IMR-90 (cell line): ENCODE results near the gene RMI2. TPM values are rescaled to one million over a fixed set of nuclear protein-coding genes. Genes with fewer than 3 reads are reported as not detected.

Source experiments
- ATAC-seq: fragments of 200-7000 bp; cut with Tn5 transposase; 2 replicates; pipeline ENCODE4 v1.9.1; 2020; ENCODE audit warnings: low read depth, mild to moderate bottlenecking, moderate library complexity
- BruUV-seq: library from RNA; stranded (reverse); fragments of 400-500 nt; replicated peaks from 2 replicates; lab custom pipeline; 2021; lab: Mats Ljungman, UMichigan
- CTCF ChIA-PET: fragments of 300-600 bp; formaldehyde crosslinking; extraction: SDS; loops from one replicate; lab custom pipeline; 2021; ENCODE audit warnings: antibody characterized with exemption; lab: Yijun Ruan, JAX
- POLR2A ChIA-PET: fragments of 300-600 bp; sonication (Branson Sonifier 250); formaldehyde crosslinking; loops from one replicate; lab custom pipeline; 2022; ENCODE audit warnings: antibody characterized with exemption; ENCODE audit not compliant: unreplicated experiment; lab: Charles Lee
- DNase-seq: peaks from one replicate; pipeline ENCODE4 v3.0.0; 2013
- H2AFZ ChIP-seq: replicated peaks from 2 replicates; pipeline ENCODE3; 2013; ENCODE audit warnings: low read length, mild to moderate bottlenecking; ENCODE audit not compliant: poor library complexity
- H2AK5ac ChIP-seq: 2 replicates; pipeline ENCODE4 v1.6.1; 2013; ENCODE audit warnings: low read depth, low read length, inconsistent platforms
- H2AK9ac ChIP-seq: replicated peaks from 2 replicates; pipeline ENCODE3; 2013; ENCODE audit warnings: mild to moderate bottlenecking, low read depth, low read length, moderate library complexity; ENCODE audit not compliant: poor library complexity
- H2BK120ac ChIP-seq: 2 replicates; pipeline ENCODE4 v1.6.1; 2013; ENCODE audit warnings: low read depth, low read length, inconsistent platforms
- H2BK15ac ChIP-seq: 3 replicates; pipeline ENCODE4 v1.6.1; 2013; ENCODE audit warnings: low read depth, low read length, inconsistent platforms
- H2BK20ac ChIP-seq: 2 replicates; pipeline ENCODE4 v1.6.1; 2013; ENCODE audit warnings: low read depth, mild to moderate bottlenecking, inconsistent platforms, low read length, moderate library complexity
- H2BK5ac ChIP-seq: 2 replicates; pipeline ENCODE4 v1.6.1; 2013; ENCODE audit warnings: mild to moderate bottlenecking, low read depth, low read length, inconsistent platforms; ENCODE audit not compliant: poor library complexity, severe bottlenecking
- H3K14ac ChIP-seq: replicated peaks from 2 replicates; pipeline ENCODE4 v1.6.1; 2013; ENCODE audit warnings: low read depth, low read length, inconsistent platforms
- H3K18ac ChIP-seq: 2 replicates; pipeline ENCODE4 v1.6.1; 2013; ENCODE audit warnings: low read depth, low read length, control low read depth
- H3K23ac ChIP-seq: 2 replicates; pipeline ENCODE4 v1.6.1; 2013; ENCODE audit warnings: low read depth, low read length, inconsistent platforms
- H3K27ac ChIP-seq: 2 replicates; pipeline ENCODE4 v1.5.1; 2013; ENCODE audit warnings: mild to moderate bottlenecking, control low read depth, low read length; ENCODE audit not compliant: insufficient read depth
- H3K27me3 ChIP-seq: 2 replicates; pipeline ENCODE4 v1.6.1; 2013; ENCODE audit warnings: low read length; ENCODE audit not compliant: control insufficient read depth, insufficient read depth
- H3K36me3 ChIP-seq: 2 replicates; pipeline ENCODE4 v1.6.1; 2013; ENCODE audit warnings: low read length, mixed read lengths; ENCODE audit not compliant: control insufficient read depth, insufficient read depth
- H3K4ac ChIP-seq: 2 replicates; pipeline ENCODE4 v1.6.1; 2013; ENCODE audit warnings: low read depth, low read length, inconsistent platforms
- H3K4me1 ChIP-seq: 2 replicates; pipeline ENCODE4 v1.6.1; 2013; ENCODE audit warnings: low read length, mixed read lengths; ENCODE audit not compliant: control insufficient read depth, insufficient read depth
- H3K4me2 ChIP-seq: 2 replicates; pipeline ENCODE4 v1.6.1; 2013; ENCODE audit warnings: low read depth, mild to moderate bottlenecking, control low read depth, low read length, moderate library complexity
- H3K4me3 ChIP-seq: 2 replicates; pipeline ENCODE4 v1.5.1; 2013; ENCODE audit warnings: low read depth, mild to moderate bottlenecking, control low read depth, low read length, moderate library complexity; ENCODE audit not compliant: insufficient read depth
- H3K56ac ChIP-seq: 2 replicates; pipeline ENCODE4 v1.6.1; 2013; ENCODE audit warnings: low read length, inconsistent platforms; ENCODE audit not compliant: insufficient read depth; ENCODE audit errors: extremely low read depth
- H3K79me1 ChIP-seq, 2 experiments: 2 replicates each; pipeline ENCODE4 v1.6.1; 2013; ENCODE audit warnings: low read length in 2 of 2, inconsistent platforms in 1 of 2, low read depth in 1 of 2
- H3K9ac ChIP-seq: 2 replicates; pipeline ENCODE4 v1.6.1; 2013; ENCODE audit warnings: low read depth, low read length, control low read depth
- H3K9me1 ChIP-seq: 2 replicates; pipeline ENCODE4 v1.6.1; 2013; ENCODE audit warnings: low read length, inconsistent platforms; ENCODE audit not compliant: insufficient read depth
- H3K9me3 ChIP-seq: 2 replicates; pipeline ENCODE4 v1.6.1; 2013; ENCODE audit warnings: low read length; ENCODE audit not compliant: control insufficient read depth, insufficient read depth
- H4K20me1 ChIP-seq: 2 replicates; pipeline ENCODE4 v1.6.1; 2013; ENCODE audit warnings: low read length, inconsistent platforms; ENCODE audit not compliant: insufficient read depth
- H4K5ac ChIP-seq: 2 replicates; pipeline ENCODE4 v1.6.1; 2013; ENCODE audit warnings: mild to moderate bottlenecking, low read depth, low read length, control low read depth
- H4K8ac ChIP-seq, 2 experiments: 2 replicates each; pipeline ENCODE4 v1.6.1; 2013; ENCODE audit warnings: low read depth in 2 of 2, low read length in 2 of 2, control low read depth in 1 of 2, inconsistent platforms in 1 of 2
- H4K91ac ChIP-seq: 2 replicates; pipeline ENCODE4 v1.6.1; 2013; ENCODE audit warnings: low read depth, low read length, inconsistent platforms; ENCODE audit not compliant: insufficient read depth
- BHLHE40 ChIP-seq: fragments of 150-350 bp; IDR thresholded peaks from 2 replicates; pipeline ENCODE4 v1.6.1; 2016; ENCODE audit warnings: mild to moderate bottlenecking, low read depth, low read length
- CEBPB ChIP-seq: IDR thresholded peaks from 2 replicates; pipeline ENCODE4 v1.6.1; 2012; ENCODE audit warnings: low read depth, low read length, improper control_type of control experiment
- CTCF ChIP-seq: conservative IDR thresholded peaks from 2 replicates; pipeline ENCODE4 v1.5.1; 2012; ENCODE audit warnings: mild to moderate bottlenecking, low read depth, low read length, improper control_type of control experiment
- ELK1 ChIP-seq: fragments of 150-350 bp; IDR thresholded peaks from 2 replicates; pipeline ENCODE4 v1.6.1; 2016; ENCODE audit warnings: low read depth, mild to moderate bottlenecking, low read length, moderate library complexity, borderline replicate concordance
- FOS ChIP-seq: fragments of 150-350 bp; IDR thresholded peaks from 2 replicates; pipeline ENCODE4 v1.6.1; 2016; ENCODE audit warnings: low read depth, low read length
- MAFK ChIP-seq: IDR thresholded peaks from 2 replicates; pipeline ENCODE4 v1.6.1; 2012; ENCODE audit warnings: low read depth, low read length, improper control_type of control experiment
- POLR2A ChIP-seq: IDR thresholded peaks from 2 replicates; pipeline ENCODE4 v1.6.1; 2012; ENCODE audit warnings: mild to moderate bottlenecking, low read depth, low read length
- SMC3 ChIP-seq: fragments of 150-350 bp; IDR thresholded peaks from 2 replicates; pipeline ENCODE4 v1.6.1; 2016; ENCODE audit warnings: low read depth, mild to moderate bottlenecking, antibody characterized with exemption, low read length, moderate library complexity
- WGBS, 2 experiments: methylation state at CpG; one replicate each; pipeline versions ENCODE4 v1.1.5 to v1.1.7; 2013; ENCODE audit warnings: missing lambda C conversion rate in 2 of 2; ENCODE audit not compliant: insufficient read length in 1 of 2; ENCODE audit errors: extremely low coverage in 2 of 2; 5-methylcytosine and 5-hydroxymethylcytosine counted together
- dilution Hi-C: fragments of 300-500 bp; cut with HindIII; formaldehyde crosslinking; loops from one replicate; pipeline ENCODE4 v1.14.3; 2018; ENCODE audit warnings: low sequenced_read_pairs; ENCODE audit not compliant: unreplicated experiment
- in situ Hi-C: fragments of 300-500 bp; cut with MboI; formaldehyde crosslinking; loops from 3 replicates; pipeline ENCODE4 v1.14.3; 2019; ENCODE audit warnings: low sequenced_read_pairs, inconsistent platforms, mixed read lengths
- intact Hi-C: fragments of 100-400 bp; cut with micrococcal nuclease; formaldehyde crosslinking; loops from 2 replicates; pipeline ENCODE4 v1.10.0; 2022
- polyA plus RNA-seq, 3 experiments: library from polyadenylated mRNA; depleted of rRNA; stranded (reverse); fragments of >200 nt; gene quantifications; 2 replicates each; pipeline ENCODE4 v1.2.3, GENCODE V29; 2012; ENCODE audit warnings: low replicate concordance in 1 of 3
- total RNA-seq: library from RNA; depleted of rRNA; stranded (reverse); fragments of >200 nt; gene quantifications from 2 replicates; pipeline ENCODE4 v1.2.3, GENCODE V29; 2012

RMI2 gene
- total and polyA plus RNA-seq, 2 of the 4 experiments (the other 2 are of a cell fraction), result 3.2 to 5.6 TPM

GRCh38 chr16:11354733-11355574, 9.7 kb downstream of the RMI2 start:
- H3K14ac ChIP-seq, result peak overlapping the region; percentile 65
- peak overlapping the region; percentile 84 for H3K18ac ChIP-seq
- H3K56ac ChIP-seq, result 0 out of 2 replicates have a peak overlapping the region, but pooled peaks have one; percentile 29
- peak overlapping the region; percentile 24 for H2AFZ ChIP-seq
- H3K4me3 ChIP-seq, result no peak overlapping the region
- dilution Hi-C loops, result no loop called here
- H2BK15ac ChIP-seq, result peak overlapping the region; percentile 64; the same call in 2 of the 3 replicates
- H2BK5ac ChIP-seq, result peak overlapping the region; percentile 43
- DNase-seq, result peak; percentile 92
- H3K9ac ChIP-seq, result peak overlapping the region; percentile 43; the same call in 1 of the 2 replicates
- H4K5ac ChIP-seq, result peak overlapping the region; percentile 50
- intact Hi-C loops, result loop anchor here (5.0 kb wide), 2 partner anchors 58 to 248 kb away; no protein-coding TSS in a partner anchor
- peak overlapping the region; percentile 54; the same call in 1 of the 2 replicates for H4K91ac ChIP-seq
- no peaks in the 10 kb centered on the region for H3K27me3 ChIP-seq
- CTCF ChIA-PET, result interaction anchor here (0.9 kb wide), 1 partner anchor 100 kb away, joined by 3 read pairs; no protein-coding TSS in a partner anchor
- H2AK5ac ChIP-seq, result peak overlapping the region; percentile 72
- in situ Hi-C loops, result loop anchor here (10.0 kb wide), 1 partner anchor 250 kb away; no protein-coding TSS in a partner anchor
- ATAC-seq, result peak; percentile 32
- H3K9me3 ChIP-seq, result no peaks in the 10 kb centered on the region
- H2BK120ac ChIP-seq, result peak overlapping the region; percentile 46; the same call in 1 of the 2 replicates
- peak overlapping the region; percentile 48 for H3K4me2 ChIP-seq
- H3K27ac ChIP-seq, result peak overlapping the region; percentile 95; the same call in 1 of the 2 replicates
- peak; percentile 11; the same call in 1 of the 2 replicates for TF ChIP-seq SMC3
- TF ChIP-seq BHLHE40, result no peak
- TF ChIP-seq FOS, result peak; percentile 4; the same call in 1 of the 2 replicates
- no peak for TF ChIP-seq ELK1
- no peak for TF ChIP-seq POLR2A
- TF ChIP-seq MAFK, result no peak
- peak; percentile 90 for TF ChIP-seq CEBPB
- peak; percentile 11; the same call in 1 of the 2 replicates for TF ChIP-seq CTCF
- peaks cover 15% of the 10 kb centered on the region for H3K9me1 ChIP-seq
- no peaks in the 10 kb centered on the region for H4K20me1 ChIP-seq
- no peaks in the 10 kb centered on the region for H3K36me3 ChIP-seq
- H3K23ac ChIP-seq, result peak overlapping the region; percentile 55; the same call in 1 of the 2 replicates
- H2BK20ac ChIP-seq, result peak overlapping the region; percentile 50; the same call in 1 of the 2 replicates
- BruUV-seq, result no TSS peak
- 49% methylated on average over 2 of the region's 11 CpGs; no CpG with 5 or more reads in 1 of the 2 experiments for WGBS, 2 experiments
- peak overlapping the region; percentile 44 to 54; a peak in 3 of 4 replicates for H4K8ac ChIP-seq
- peaks cover 13 to 55% of the 10 kb centered on the region in 2 experiments for H3K79me1 ChIP-seq
- POLR2A ChIA-PET, result no interaction called here
- H3K4me1 ChIP-seq, result peaks cover 42% of the 10 kb centered on the region
- peak overlapping the region; percentile 59 for H2AK9ac ChIP-seq
- peak overlapping the region; percentile 76 for H3K4ac ChIP-seq
